Liver (tissue), 9 donors: ENCODE measurements around the gene SNRPA1. TPM values are rescaled to one million over a fixed set of nuclear protein-coding genes. Genes with fewer than 3 reads are reported as not detected.

Source experiments
- DNase-seq: peaks from one replicate; pipeline ENCODE4 v3.0.0-alpha.2; 2017; ENCODE audit warnings: low spot score
- H3K27ac ChIP-seq, 2 donors: one replicate each; pipeline ENCODE4 v1.7.0; 2013; ENCODE audit warnings: inconsistent platforms in 2 of 2, low read length in 2 of 2, control low read depth in 1 of 2, low read depth in 1 of 2, mild to moderate bottlenecking in 1 of 2
- H3K27me3 ChIP-seq, 4 donors: one replicate each; pipeline versions ENCODE4 v1.6.1 to v1.7.0; 2013; ENCODE audit warnings: low read length in 3 of 4, inconsistent platforms in 1 of 4, mild to moderate bottlenecking in 1 of 4, moderate library complexity in 1 of 4; ENCODE audit not compliant: control insufficient read depth in 4 of 4, insufficient read depth in 4 of 4
- H3K36me3 ChIP-seq, 4 donors: one replicate each; pipeline versions ENCODE4 v1.6.1 to v1.7.0; 2013; ENCODE audit warnings: low read length in 3 of 4, mild to moderate bottlenecking in 3 of 4, low read depth in 1 of 4, moderate library complexity in 1 of 4; ENCODE audit not compliant: control insufficient read depth in 4 of 4, insufficient read depth in 3 of 4
- H3K4me1 ChIP-seq, 4 donors: one replicate each; pipeline versions ENCODE4 v1.6.1 to v1.7.0; 2013; ENCODE audit warnings: low read length in 3 of 4, mild to moderate bottlenecking in 3 of 4, moderate library complexity in 1 of 4; ENCODE audit not compliant: control insufficient read depth in 4 of 4, insufficient read depth in 4 of 4
- H3K4me3 ChIP-seq, 3 donors: one replicate each; pipeline versions ENCODE4 v1.6.1 to v1.7.0; 2013; ENCODE audit warnings: low read length in 3 of 3, control low read depth in 1 of 3, low read depth in 1 of 3, mild to moderate bottlenecking in 1 of 3
- H3K9ac ChIP-seq, 2 donors: one replicate each; pipeline ENCODE4 v1.7.0; 2013; ENCODE audit warnings: low read length in 2 of 2, mild to moderate bottlenecking in 2 of 2, moderate library complexity in 2 of 2, control low read depth in 1 of 2, low read depth in 1 of 2
- H3K9me3 ChIP-seq, 4 donors: one replicate each; pipeline versions ENCODE4 v1.6.1 to v1.7.0; 2013; ENCODE audit warnings: low read length in 3 of 4; ENCODE audit not compliant: control insufficient read depth in 4 of 4
- CTCF ChIP-seq: fragments of 150-350 bp; IDR thresholded peaks from 2 replicates; pipeline ENCODE4 v1.5.1; 2017; ENCODE audit warnings: improper control_type of control experiment, low read depth, low read length; ENCODE audit not compliant: missing input control
- EGR1 ChIP-seq, 2 donors: IDR thresholded peaks; 2 replicates each; pipeline ENCODE4 v1.6.1; 2016 to 2018; ENCODE audit warnings: antibody characterized with exemption in 2 of 2, low read depth in 2 of 2
- FOXA1 ChIP-seq: IDR thresholded peaks from 2 replicates; pipeline ENCODE4 v1.6.1; 2016; ENCODE audit warnings: antibody characterized with exemption
- FOXA2 ChIP-seq: IDR thresholded peaks from 2 replicates; pipeline ENCODE4 v1.6.1; 2016; ENCODE audit warnings: antibody characterized with exemption
- GABPA ChIP-seq, 2 donors: IDR thresholded peaks in 1 of 2; conservative IDR thresholded peaks in 1 of 2; 2 replicates each; pipeline ENCODE4 v1.6.1; 2016; ENCODE audit warnings: antibody characterized with exemption in 2 of 2, mild to moderate bottlenecking in 1 of 2, moderate library complexity in 1 of 2
- HNF4A ChIP-seq, 2 donors: conservative IDR thresholded peaks; 2 replicates each; pipeline ENCODE4 v1.6.1; 2016; ENCODE audit warnings: antibody characterized with exemption in 2 of 2, mild to moderate bottlenecking in 2 of 2
- JUND ChIP-seq, 2 donors: IDR thresholded peaks; 2 replicates each; pipeline ENCODE4 v1.6.1; 2016; ENCODE audit warnings: antibody characterized with exemption in 2 of 2
- MAX ChIP-seq: IDR thresholded peaks from 2 replicates; pipeline ENCODE4 v1.6.1; 2016; ENCODE audit warnings: antibody characterized with exemption
- REST ChIP-seq: IDR thresholded peaks from 2 replicates; pipeline ENCODE4 v1.6.1; 2016; ENCODE audit warnings: antibody characterized with exemption, mild to moderate bottlenecking
- RXRA ChIP-seq, 2 donors: IDR thresholded peaks; 2 replicates each; pipeline ENCODE4 v1.6.1; 2017 to 2018; ENCODE audit warnings: antibody characterized with exemption in 2 of 2, mild to moderate bottlenecking in 1 of 2
- SP1 ChIP-seq: IDR thresholded peaks from 2 replicates; pipeline ENCODE4 v1.6.1; 2018; ENCODE audit warnings: antibody characterized with exemption, mild to moderate bottlenecking
- TAF1 ChIP-seq: conservative IDR thresholded peaks from 2 replicates; pipeline ENCODE4 v1.6.1; 2016; ENCODE audit warnings: antibody characterized with exemption, mild to moderate bottlenecking
- YY1 ChIP-seq: IDR thresholded peaks from 2 replicates; pipeline ENCODE4 v1.6.1; 2016; ENCODE audit warnings: antibody characterized with exemption, mild to moderate bottlenecking
- WGBS: extraction: QIAGEN DNeasy Blood & Tissue Kit; methylation state at CpG from one replicate; pipeline ENCODE4 v1.1.7; 2013; 5-methylcytosine and 5-hydroxymethylcytosine counted together
- polyA plus RNA-seq, 2 donors: library from polyadenylated mRNA; stranded (reverse) in 1 of 2; unstranded in 1 of 2; fragments of 200-250 nt in 1 of 2; fragments of >200 nt in 1 of 2; fragmentation: Nextera tagmentation in 1 of 2; extraction: Ambion mirVana in 1 of 2; gene quantifications; one replicate each; pipeline versions ENCODE4 v1.2.1 to v1.2.3, GENCODE V29; 2013 to 2015
- total RNA-seq, 2 donors: library from RNA; depleted of rRNA; stranded (reverse); fragments of >200 nt; gene quantifications; one replicate each; pipeline ENCODE4 v1.2.3, GENCODE V29; 2014
- donor health status: healthy.
- donor health status: healthy.
- donor health status: healthy.
- donor health status: healthy.
- donor health status: healthy.

Gene SNRPA1
- total and polyA plus RNA-seq, 4 donors, result 12.7 to 31.7 (median 18.0) TPM

GRCh38 chr15:101276501-101277037, 18.5 kb downstream of the SNRPA1 start:
- peaks cover 2 to 28% (median 14%) of the 10 kb centered on the region in 4 donors for H3K4me1 ChIP-seq
- H3K27ac ChIP-seq, result peak overlapping the region; percentile 65 to 86
- no peaks in the 10 kb centered on the region for H3K9me3 ChIP-seq
- 19% methylated on average over 14 of the region's 14 CpGs for WGBS
- H3K9ac ChIP-seq, result peak overlapping the region; percentile 87 to 89
- TF ChIP-seq CTCF (peak; percentile 24), EGR1 (IDR thresholded peaks at IDR 0.05; ENCODE audit: low read depth in 2 of 2) (no peak)
- H3K4me3 ChIP-seq, result peak overlapping the region; percentile 80 to 92 (median 86)
- H3K36me3 ChIP-seq, result peaks cover 10 to 42% (median 38%) of the 10 kb centered on the region in 4 donors
- no peak for DNase-seq
- no peaks in the 10 kb centered on the region for H3K27me3 ChIP-seq

- H3K9ac ChIP-seq, result no peak overlapping the region
- no peak overlapping the region for H3K4me3 ChIP-seq
- no peak for TF ChIP-seq HNF4A (conservative IDR thresholded peaks at IDR 0.05)
- no peak for TF ChIP-seq FOXA2
- no peak for TF ChIP-seq JUND (IDR thresholded peaks at IDR 0.05)
- peaks cover 18 to 52% (median 48%) of the 10 kb centered on the region in 4 donors for H3K36me3 ChIP-seq
- H3K9me3 ChIP-seq, result no peaks in the 10 kb centered on the region
- H3K27me3 ChIP-seq, result no peaks in the 10 kb centered on the region
- no peak for DNase-seq
- WGBS, result 90% methylated on average over 5 of the region's 5 CpGs
- peaks cover 0 to 23% (median 9%) of the 10 kb centered on the region in 4 donors for H3K4me1 ChIP-seq
- no peak overlapping the region for H3K27ac ChIP-seq
Measured at GRCh38 chr15:101275018-101275417, 20.0 kb downstream of the SNRPA1 start.

GRCh38 chr15:101273534-101273933, 21.5 kb downstream of the SNRPA1 start:
- no peak overlapping the region for H3K4me3 ChIP-seq
- no peak for DNase-seq
- no peaks in the 10 kb centered on the region for H3K9me3 ChIP-seq
- no peak overlapping the region for H3K9ac ChIP-seq
- H3K27ac ChIP-seq, result no peak overlapping the region
- H3K36me3 ChIP-seq, result peaks cover 18 to 54% (median 51%) of the 10 kb centered on the region in 4 donors
- 87% methylated on average over 5 of the region's 5 CpGs for WGBS
- no peak for TF ChIP-seq FOXA1
- no peak for TF ChIP-seq REST
- TF ChIP-seq TAF1, result no peak
- TF ChIP-seq RXRA (IDR thresholded peaks at IDR 0.05), result no peak
- no peak for TF ChIP-seq SP1
- TF ChIP-seq FOXA2, result no peak
- no peak for TF ChIP-seq HNF4A (conservative IDR thresholded peaks at IDR 0.05)
- TF ChIP-seq GABPA (IDR thresholded peaks at IDR 0.05 in 1 of 2, conservative IDR thresholded peaks at IDR 0.05 in 1 of 2), result no peak
- TF ChIP-seq MAX, result no peak
- TF ChIP-seq YY1, result no peak
- peaks cover 0 to 16% (median 4%) of the 10 kb centered on the region in 4 donors for H3K4me1 ChIP-seq
- H3K27me3 ChIP-seq, result no peaks in the 10 kb centered on the region
